ENCODE data around the gene SKAP2. TPM values are rescaled to one million over a fixed set of nuclear protein-coding genes. Genes with fewer than 3 reads are reported as not detected.
A peak's percentile ranks its signal among the peaks of the same experiment; 100 is the strongest.

The SKAP2 gene
- total RNA-seq, 1 experiment from 2014 or later = 66.8 TPM

- intact Hi-C loops (cut with micrococcal nuclease; ENCODE audit: unreplicated experiment) = loop anchor here (2.0 kb wide), 1 partner anchor 478 kb away; no protein-coding TSS in a partner anchor
Measured at GRCh38 chr7:26683277-26683676, 181.1 kb downstream of the SKAP2 start.

GRCh38 chr7:26681819-26682418 is 182.5 kb downstream of the SKAP2 start:
- no peaks in the 10 kb centered on the region for H3K9me3 ChIP-seq (ENCODE audit: control insufficient read depth, insufficient read depth, low read depth, low read length)
- TF ChIP-seq POLR2AphosphoS5 (IDR thresholded peaks at IDR 0.05; ENCODE audit: low read depth, low read length) (no peak), CTCF (IDR thresholded peaks at IDR 0.05) (peak; percentile 90)
- BruUV-seq (replicated peaks) = no TSS peak
- in situ Hi-C loops (cut with HindIII; ENCODE audit: low pct_unique_long_range_greater_than_20kb, low sequenced_read_pairs) (no loop called here), intact Hi-C loops (cut with micrococcal nuclease; ENCODE audit: unreplicated experiment) (loop anchor here (2.0 kb wide), 1 partner anchor 479 kb away; no protein-coding TSS in a partner anchor)
- ChIA-PET POLR2A (interaction anchor here (0.6 kb wide), 1 partner anchor 661 kb away, joined by 7 read pairs; no protein-coding TSS in a partner anchor), CTCF (interaction anchor here (0.6 to 2.6 kb wide), 10 partner anchors 25 to 498 kb away, joined by 3 to 18 read pairs (median 3); partner anchors contain the start of gene HOXA5)
- peak; percentile 71; the same call in 1 of the 2 replicates for ATAC-seq
- H3K27me3 ChIP-seq (ENCODE audit: control insufficient read depth, insufficient read depth, low read length) = no peaks in the 10 kb centered on the region
- no peaks in the 10 kb centered on the region for H3K36me3 ChIP-seq (ENCODE audit: control insufficient read depth, insufficient read depth, low read length)
- no peak overlapping the region for H3K27ac ChIP-seq (ENCODE audit: low read length)
- no peak for DNase-seq (ENCODE audit: low read depth, low spot score)
- H3K4me1 ChIP-seq (ENCODE audit: control insufficient read depth, insufficient read depth, low read length) = 0 out of 2 replicates have a peak, but pooled peaks cover 3% of the 10 kb centered on the region
- H3K4me3 ChIP-seq (ENCODE audit: low read depth in 2 of 2, low read length in 2 of 2) = no peak overlapping the region

More at GRCh38 chr7:26683277-26683676, 181.1 kb downstream of the SKAP2 start:
- ChIA-PET POLR2A (interaction anchor here (0.7 to 1.0 kb wide), 2 partner anchors 13 to 169 kb away, joined by 3 read pairs; no protein-coding TSS in a partner anchor), CTCF (interaction anchor here (0.6 to 2.2 kb wide), 2 partner anchors 26 to 478 kb away, joined by 4 to 18 read pairs; no protein-coding TSS in a partner anchor)
- BruUV-seq (replicated peaks) = no TSS peak
- Histone ChIP-seq H3K4me1 (ENCODE audit: control insufficient read depth, insufficient read depth, low read length) (peaks cover 6% of the 10 kb centered on the region; the same call in 1 of the 2 replicates), H3K36me3 (ENCODE audit: control insufficient read depth, insufficient read depth, low read length) (no peaks in the 10 kb centered on the region), H3K9me3 (ENCODE audit: control insufficient read depth, insufficient read depth, low read depth, low read length) (no peaks in the 10 kb centered on the region), H3K4me3 (ENCODE audit: low read depth in 2 of 2, low read length in 2 of 2) (no peak overlapping the region), H3K27ac (ENCODE audit: low read length) (no peak overlapping the region), H3K27me3 (ENCODE audit: control insufficient read depth, insufficient read depth, low read length) (no peaks in the 10 kb centered on the region)
- ATAC-seq = no peak
- TF ChIP-seq SIN3A (IDR thresholded peaks at IDR 0.05; ENCODE audit: borderline replicate concordance, insufficient read depth, low read depth, low read length) (no peak), POLR2AphosphoS5 (IDR thresholded peaks at IDR 0.05; ENCODE audit: low read depth, low read length) (no peak), REST (IDR thresholded peaks at IDR 0.05; ENCODE audit: insufficient read depth in 1 of 2, low read depth in 2 of 2, low read length in 1 of 2) (no peak), TCF7L2 (IDR thresholded peaks at IDR 0.05; ENCODE audit: low read depth, low read length) (no peak), CTCF (IDR thresholded peaks at IDR 0.05) (no peak)
- in situ Hi-C loops (cut with HindIII; ENCODE audit: low pct_unique_long_range_greater_than_20kb, low sequenced_read_pairs) = no loop called here
- DNase-seq (ENCODE audit: low read depth, low spot score) = no peak

Measured in Panc1 (cell line).